ENCODE results near the gene USP31.
"Not testable (repeated sequence)": the region's sequence is repeated elsewhere in the genome, so short reads cannot be mapped to it uniquely, and the experiment has no call there.

The USP31 gene

DNA sequence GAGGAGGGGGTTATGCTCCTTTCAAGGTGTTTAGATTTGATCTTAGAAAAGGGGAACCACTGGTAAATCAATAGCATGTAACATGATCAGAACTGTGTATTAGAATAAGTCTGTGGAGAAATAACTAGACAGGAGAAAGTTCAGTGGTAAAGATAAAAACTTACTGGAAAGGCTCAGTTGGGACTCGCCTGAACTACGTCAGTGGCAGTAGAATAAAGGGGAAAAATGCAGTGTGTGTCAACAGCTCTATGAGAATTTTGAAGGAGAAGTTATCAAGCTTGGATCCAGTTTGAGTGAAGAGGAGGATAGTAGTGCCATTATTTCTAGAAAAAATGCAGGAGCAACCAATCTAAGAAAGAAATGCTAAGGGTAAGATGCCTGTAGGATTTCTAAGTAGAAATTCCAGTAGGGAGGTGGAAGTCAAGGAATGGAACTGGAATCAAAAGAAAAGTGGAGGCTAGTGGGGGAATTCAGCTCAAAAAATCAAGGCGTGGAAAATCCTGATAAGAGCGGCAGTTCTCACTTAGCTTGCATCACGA, 48.2 kb downstream of the USP31 start:
- no peak for DNase-seq (ENCODE audit: low read depth in 2 of 3, low spot score in 2 of 3)

GRCh38 chr16:23096450-23096849, 52.8 kb downstream of the USP31 start:
- not testable (repeated sequence) for DNase-seq (ENCODE audit: low read depth in 2 of 3, low spot score in 2 of 3)

DNA sequence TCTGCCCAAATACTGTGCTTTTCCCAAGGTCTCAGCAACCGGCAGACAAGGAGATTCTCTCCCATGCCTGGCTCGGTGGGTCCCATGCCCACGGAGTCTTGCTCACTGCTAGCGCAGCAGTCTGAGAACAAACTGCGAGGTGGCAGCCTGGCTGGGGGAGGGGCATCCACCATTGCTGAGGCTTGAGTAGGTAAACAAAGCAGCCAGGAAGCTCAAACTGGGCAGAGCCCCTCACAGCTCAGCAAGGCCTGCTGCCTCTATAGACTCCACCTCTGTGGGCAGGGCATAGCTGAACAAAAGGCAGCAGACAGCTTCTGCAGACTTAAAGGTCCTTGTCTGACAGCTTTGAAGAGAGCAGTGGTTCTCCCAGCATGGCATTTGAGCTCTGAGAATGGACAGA, 55.1 kb downstream of the USP31 start:
- DNase-seq (ENCODE audit: low read depth in 2 of 3, low spot score in 2 of 3), result not testable (repeated sequence)

GRCh38 chr16:23092801-23093117, 56.5 kb downstream of the USP31 start:
- DNase-seq (ENCODE audit: low read depth in 2 of 3, low spot score in 2 of 3), result no peak

GRCh38 chr16:23092072-23092800, 57.0 kb downstream of the USP31 start:
- no peak for DNase-seq (ENCODE audit: low read depth in 2 of 3, low spot score in 2 of 3)

GRCh38 chr16:23089111-23089510, 60.1 kb downstream of the USP31 start:
- no peak for DNase-seq (ENCODE audit: low read depth in 2 of 3, low spot score in 2 of 3)

DNA sequence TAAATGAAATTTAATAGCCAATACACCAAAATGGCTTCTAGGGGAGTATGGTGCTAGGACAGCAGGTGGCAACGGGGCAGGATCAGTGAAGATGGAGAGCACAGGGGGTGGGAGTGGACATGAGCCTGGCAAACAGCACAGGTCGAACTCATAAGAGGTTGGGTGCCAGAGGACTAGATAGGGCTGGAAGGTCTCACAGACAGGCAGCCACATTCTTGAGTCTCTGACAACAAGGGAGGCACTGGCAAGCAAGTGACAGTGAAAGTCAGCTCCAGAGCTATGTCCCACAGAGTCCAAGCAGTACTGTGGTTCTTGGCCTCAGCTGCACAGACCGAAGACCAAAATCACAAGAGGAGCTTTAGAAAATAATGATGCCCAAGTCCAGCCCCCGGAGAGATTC, 61.2 kb downstream of the USP31 start:
- no peak for DNase-seq (ENCODE audit: low read depth in 2 of 3, low spot score in 2 of 3)

DNA sequence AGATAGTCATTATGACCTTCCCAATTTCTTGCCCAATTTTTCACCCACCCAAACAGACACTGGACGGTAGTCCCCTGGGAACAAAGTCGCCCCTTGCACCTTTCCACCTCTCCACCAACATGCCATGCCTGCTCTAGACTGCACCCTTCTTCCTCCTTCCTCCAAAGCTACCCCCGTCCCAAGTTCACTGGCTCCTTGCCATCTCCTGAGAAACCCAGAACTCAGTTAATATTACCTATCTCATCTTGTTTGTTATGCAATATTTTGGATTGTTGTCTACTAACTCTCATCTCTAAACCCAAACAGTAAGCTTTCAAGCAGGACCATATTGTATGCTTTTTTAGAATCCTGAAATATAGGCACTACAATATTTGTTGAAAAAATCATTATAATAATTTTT, 63.3 kb downstream of the USP31 start:
- no peak for DNase-seq (ENCODE audit: low read depth in 2 of 3, low spot score in 2 of 3)

DNA sequence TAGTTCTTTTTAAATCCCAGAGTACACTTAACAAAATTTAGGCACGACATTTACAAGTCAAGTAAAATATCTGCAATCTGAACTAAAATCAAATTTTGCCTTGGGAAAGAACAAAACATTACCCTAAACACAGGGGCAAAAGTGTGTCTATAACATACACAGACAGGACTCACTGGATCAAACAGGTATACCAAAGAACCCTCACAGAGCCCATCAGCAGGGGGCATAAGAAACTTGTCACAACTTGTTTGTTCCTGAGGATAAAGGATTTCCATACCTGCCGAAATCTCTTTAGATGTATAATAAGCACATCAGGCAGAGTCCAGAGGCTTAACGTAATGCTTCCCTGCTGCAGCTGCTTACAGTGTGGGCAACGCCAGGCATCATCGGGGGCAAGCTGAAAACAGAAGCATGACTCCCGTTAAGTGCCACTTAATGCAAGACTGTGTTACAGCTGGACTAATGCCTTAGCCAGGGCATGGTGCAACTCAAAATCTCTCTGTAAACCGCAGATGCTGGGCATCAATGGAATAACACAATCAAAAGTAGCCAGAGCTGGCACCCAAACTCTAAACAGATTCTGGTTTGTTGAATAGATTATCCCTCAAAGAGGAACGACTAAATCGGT, 67.0 kb downstream of the USP31 start:
- DNase-seq (ENCODE audit: low read depth in 2 of 3, low spot score in 2 of 3), result no peak

DNA sequence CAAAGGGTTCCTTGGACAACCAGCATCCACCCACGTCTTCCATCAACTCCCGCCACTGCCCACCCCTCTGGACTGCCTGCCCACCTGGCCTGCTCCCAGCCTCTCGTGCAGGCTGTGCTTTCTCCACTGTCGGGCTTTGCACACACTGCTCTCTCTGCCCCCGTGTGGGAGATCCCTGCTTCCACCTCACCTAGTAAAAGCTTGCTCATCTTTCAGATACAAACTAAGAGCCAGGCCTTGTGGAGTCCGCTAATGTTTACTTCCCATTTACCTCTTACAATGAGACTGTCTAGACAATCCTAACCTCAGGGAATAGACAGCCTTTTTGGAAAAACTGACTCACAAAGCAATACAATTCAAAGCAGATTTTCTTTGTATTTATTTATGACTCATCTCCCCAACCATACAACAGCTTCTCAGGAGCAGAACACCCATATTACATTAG, 67.6 kb downstream of the USP31 start:
- no peak for DNase-seq (ENCODE audit: low read depth in 2 of 3, low spot score in 2 of 3)

DNA sequence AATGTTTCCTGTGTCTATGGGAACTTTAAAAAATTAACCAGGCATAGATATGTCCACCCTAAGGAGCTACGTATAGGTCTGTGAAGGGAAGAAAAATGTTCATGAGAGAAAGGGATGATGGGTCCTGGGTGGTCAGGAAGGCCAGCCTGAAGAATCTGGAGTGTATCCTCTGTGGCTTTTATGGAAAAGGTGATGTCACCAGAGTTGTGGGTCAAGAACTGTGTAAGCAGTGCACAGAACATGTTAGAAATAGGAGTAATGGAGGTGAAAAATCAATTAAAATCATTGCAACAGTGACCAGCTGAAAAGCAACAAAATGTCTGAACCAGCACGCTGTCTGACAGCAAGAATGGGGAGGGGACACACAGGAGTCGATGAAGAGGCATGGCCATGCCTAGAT, 68.5 kb downstream of the USP31 start:
- DNase-seq (ENCODE audit: low read depth in 2 of 3, low spot score in 2 of 3), result no peak

DNA sequence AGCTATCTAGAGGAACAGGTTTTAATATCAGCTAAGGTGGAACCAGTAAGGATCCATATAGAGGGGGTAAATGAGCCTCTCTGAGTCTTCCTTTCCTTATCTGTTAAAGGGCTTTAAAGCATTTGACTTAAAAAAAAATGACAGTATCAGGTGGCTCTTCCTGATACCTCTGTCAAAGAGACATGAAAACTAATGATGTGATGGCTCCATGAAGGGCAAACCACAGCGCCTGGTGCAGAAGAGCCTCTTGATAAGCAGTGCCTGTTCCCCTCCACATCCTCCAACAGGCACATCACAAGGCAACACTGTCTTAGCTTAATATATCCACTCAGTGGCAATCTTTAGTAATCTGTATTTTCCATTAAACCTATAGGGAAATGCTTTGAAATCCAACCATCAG, 68.9 kb downstream of the USP31 start:
- no peak for DNase-seq (ENCODE audit: low read depth in 2 of 3, low spot score in 2 of 3)

DNA sequence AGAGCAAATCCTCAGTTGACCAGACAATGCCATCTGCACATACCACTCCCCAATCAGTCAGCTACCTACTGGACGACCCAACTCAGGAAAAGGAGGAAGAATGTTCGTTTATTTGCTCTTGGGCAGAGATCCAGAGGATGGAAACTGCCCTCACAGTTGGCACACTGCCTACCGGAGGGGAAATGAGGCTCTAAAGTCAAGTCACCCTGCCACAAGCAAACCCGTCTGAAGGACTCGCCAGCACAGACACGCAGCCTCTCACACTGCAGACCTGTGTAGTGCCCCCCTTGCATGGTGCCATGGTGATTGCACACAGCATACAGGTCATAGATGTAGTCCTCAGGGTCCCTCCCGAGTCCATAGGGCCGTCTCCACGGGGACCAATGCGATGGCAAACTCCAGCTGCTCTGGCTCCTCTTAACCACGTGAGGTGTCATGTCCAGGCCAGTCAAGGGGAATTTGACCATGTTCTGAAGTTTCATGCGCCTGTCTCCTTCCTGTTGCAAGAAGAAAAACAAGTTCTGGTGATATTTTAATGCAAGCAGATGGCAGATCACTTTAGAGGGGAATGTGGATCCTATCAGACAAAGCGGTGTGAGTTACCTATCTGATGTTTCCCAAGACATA, 69.5 kb downstream of the USP31 start:
- no peak for DNase-seq (ENCODE audit: low read depth in 2 of 3, low spot score in 2 of 3)

GRCh38 chr16:23074423-23074822, 74.8 kb downstream of the USP31 start:
- DNase-seq (ENCODE audit: low read depth in 2 of 3, low spot score in 2 of 3), result no peak

- no peak for DNase-seq (ENCODE audit: low read depth in 2 of 3, low spot score in 2 of 3)
Measured at GRCh38 chr16:23072769-23073549, 76.3 kb downstream of the USP31 start.

- no peak for DNase-seq (ENCODE audit: low read depth in 2 of 3, low spot score in 2 of 3)
Measured at GRCh38 chr16:23072084-23072599, 77.1 kb downstream of the USP31 start.

GRCh38 chr16:23071196-23072083, 77.8 kb downstream of the USP31 start:
- DNase-seq (ENCODE audit: low read depth in 2 of 3, low spot score in 2 of 3), result no peak

DNA sequence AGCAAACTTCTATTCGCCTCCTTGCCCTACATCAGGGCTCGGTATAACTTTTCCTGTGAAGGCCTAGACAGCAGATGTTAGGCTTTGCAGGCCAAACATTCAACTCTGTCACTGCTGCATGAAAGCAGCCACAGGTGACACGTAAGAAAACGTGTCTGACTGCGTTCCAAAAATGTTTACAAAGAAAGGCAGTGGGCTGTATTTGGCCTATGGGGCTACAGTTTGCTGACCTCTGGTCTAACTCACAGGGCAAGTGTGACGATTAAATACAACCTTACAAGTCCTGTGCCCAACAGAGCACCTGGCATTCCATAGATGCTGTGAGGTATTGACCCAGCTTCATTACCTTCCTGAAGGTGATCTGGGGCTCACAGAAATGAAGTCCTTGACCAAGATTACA, 79.4 kb downstream of the USP31 start:
- no peak for DNase-seq (ENCODE audit: low read depth in 2 of 3, low spot score in 2 of 3)

DNA sequence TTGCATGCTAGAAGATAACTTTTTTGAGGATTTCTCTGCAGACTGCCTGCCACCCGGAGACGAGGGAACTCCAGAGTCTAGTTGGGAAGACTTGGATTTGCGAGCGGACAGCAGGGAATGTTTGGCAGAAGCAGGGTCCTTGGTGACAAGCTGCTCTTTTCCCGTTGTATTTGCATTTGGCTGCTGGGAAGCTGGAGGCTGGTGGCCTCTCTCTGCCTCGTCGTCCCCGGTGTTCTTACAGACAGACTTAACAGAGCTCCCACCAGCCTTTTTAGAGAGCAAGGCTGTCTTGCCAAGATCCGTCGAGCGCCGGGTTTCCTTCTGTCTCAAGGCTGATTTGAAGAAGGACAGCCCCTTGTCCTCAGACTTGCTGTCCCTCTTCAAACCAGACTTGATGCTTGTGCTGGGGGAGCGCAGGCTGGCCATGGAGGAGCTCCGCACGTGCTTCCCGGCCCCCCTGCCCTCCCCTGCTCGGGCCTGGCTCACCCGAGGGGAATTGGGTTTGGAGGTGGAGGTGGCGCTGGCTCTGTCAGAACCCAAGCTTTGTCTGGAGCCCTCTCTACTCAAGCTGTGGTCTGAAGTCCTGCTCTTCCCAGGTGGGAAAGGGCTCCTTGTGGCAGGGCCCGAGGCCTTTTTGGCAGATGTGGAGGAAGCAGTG, 81.0 kb downstream of the USP31 start:
- no peak for DNase-seq (ENCODE audit: low read depth in 2 of 3, low spot score in 2 of 3)

DNA sequence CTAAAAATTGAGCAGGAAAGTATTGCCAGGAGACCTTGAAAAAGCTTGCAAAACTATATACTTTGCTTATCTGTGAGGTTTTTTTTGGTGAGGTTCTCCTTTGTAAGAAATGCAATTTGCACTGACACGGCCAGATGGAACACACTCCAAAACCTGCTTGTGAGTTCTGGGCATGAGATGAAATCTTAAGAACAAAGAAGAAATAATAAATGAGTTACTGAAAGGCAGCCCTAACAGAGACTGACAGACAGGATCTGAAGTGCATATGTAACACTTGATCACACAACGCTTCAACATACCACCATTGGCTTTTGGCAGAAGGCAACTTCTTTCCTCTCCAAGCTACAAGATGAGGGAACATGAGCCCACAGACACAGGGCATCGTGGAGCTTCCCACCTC, 82.6 kb downstream of the USP31 start:
- no peak for DNase-seq (ENCODE audit: low read depth in 2 of 3, low spot score in 2 of 3)
